ENCODE results near the gene PLAAT5.
"Not testable (repeated sequence)": the region's sequence is repeated elsewhere in the genome, so short reads cannot be mapped to it uniquely, and the experiment has no call there.

PLAAT5 gene

DNA sequence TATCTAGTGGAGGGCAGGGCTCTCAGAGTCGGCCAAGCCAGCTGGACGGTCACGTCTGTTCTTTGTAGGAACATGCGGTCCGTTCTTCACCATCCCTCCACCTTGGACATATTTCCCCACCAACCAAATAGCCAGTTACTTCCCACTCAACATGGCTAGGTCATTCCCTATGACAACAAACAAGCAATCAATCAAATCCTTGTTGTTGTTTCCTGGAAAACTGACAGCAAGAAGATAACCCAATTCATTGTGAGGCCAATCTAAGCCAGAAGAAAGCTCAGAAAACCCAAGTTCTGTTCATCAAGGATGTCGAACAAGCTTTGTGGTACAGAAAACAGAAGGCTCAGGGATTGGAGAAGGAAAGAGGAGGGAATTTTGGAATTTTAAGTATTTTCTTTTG is 10.9 kb downstream of the PLAAT5 start:
- DNase-seq (ENCODE audit: low spot score), result no peak

- peak; percentile 99 for DNase-seq (ENCODE audit: low spot score)
Measured at GRCh38 chr11:63478896-63479295, 12.1 kb downstream of the PLAAT5 start.

DNA sequence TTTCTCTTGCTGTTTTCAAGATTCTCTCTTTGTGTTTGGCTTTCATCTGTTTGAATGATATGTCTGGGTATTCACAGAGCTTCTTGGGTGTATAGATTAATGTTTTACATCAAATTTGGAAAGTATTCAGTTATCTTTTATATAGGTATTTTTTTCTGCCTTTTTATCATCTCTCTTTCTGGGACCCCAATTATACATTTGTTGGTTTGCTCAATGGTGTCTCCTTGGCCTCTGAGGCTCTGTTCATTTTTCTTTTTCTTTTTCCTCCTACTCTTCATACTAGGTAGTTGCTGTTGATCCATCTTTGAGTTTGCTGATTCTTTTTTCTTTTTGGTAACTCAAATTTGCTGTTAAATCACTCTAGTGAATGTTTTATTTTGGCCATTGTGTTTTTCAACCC is 14.3 kb downstream of the PLAAT5 start:
- no peak for DNase-seq (ENCODE audit: low spot score)

- DNase-seq (ENCODE audit: low spot score), result no peak
Measured at GRCh38 chr11:63472372-63472771, 18.6 kb downstream of the PLAAT5 start.

- DNase-seq (ENCODE audit: low spot score), result no peak
Measured at GRCh38 chr11:63470311-63470710, 20.7 kb downstream of the PLAAT5 start.

GRCh38 chr11:63462137-63462536 is 28.8 kb downstream of the PLAAT5 start:
- DNase-seq (ENCODE audit: low spot score), result no peak

DNA sequence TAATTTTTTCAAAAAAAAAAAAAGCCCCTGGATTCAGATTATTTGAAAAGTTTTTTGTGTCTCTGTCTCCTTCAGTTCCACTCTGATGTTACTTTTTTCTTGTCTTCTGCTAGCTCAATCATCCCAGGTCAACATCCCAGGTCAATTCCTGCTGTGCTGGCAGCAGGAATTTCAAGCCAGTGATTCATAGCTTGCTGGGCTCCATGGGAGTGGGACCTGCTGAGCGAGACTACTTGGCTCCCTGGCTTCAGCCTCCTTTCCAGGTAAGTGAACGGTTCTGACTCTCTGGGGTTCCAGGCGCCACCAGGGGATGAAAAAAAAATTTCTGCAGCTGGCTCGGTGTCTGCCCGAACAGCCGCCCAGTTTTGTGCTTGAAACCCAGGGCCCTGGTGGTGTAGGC is 31.4 kb downstream of the PLAAT5 start:
- no peak for DNase-seq (ENCODE audit: low spot score)

DNA sequence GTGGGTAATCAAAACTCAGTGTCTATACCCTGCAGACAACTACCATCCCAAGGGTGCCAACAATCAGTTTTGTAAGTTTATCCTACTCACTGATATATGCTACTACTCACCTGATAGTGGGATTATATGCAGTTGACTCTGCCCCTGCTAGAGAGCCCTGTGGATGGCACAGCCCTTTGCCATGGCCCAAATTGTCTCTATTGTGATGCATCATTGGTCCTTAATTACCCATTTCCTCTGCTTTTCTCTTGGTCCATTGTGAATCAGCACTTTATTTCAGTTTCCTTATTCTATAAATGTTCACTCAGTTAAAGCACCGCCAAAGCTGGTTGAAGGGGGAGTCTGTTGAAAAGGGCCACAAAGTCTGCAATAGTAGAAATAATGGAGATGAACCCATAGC is 42.3 kb downstream of the PLAAT5 start:
- no peak for DNase-seq (ENCODE audit: low spot score)

- DNase-seq (ENCODE audit: low spot score), result no peak
Measured at GRCh38 chr11:63445720-63446119, 45.2 kb downstream of the PLAAT5 start.

- DNase-seq (ENCODE audit: low spot score), result no peak
Measured at GRCh38 chr11:63445118-63445517, 45.8 kb downstream of the PLAAT5 start.

DNA sequence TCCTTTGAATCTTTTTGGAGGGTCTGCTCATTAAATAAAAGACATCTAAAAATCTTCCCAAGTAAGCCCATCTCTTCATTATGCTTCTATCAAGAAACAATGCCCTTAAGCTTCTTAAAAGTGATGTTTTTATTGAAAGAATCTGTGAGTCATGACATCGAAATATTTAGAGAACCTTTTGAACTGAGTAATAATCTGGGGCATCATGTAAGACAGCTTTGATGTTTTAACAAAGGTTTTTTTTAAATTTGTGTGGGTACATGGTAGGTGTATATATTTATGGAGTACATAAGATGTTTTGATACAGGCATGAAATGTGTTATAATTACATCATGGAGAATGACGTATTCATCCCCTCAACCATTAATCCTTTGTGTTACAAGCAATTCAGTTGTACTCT is 46.8 kb downstream of the PLAAT5 start:
- DNase-seq (ENCODE audit: low spot score), result no peak

GRCh38 chr11:63443714-63444113 is 47.3 kb downstream of the PLAAT5 start:
- DNase-seq (ENCODE audit: low spot score), result no peak

DNA sequence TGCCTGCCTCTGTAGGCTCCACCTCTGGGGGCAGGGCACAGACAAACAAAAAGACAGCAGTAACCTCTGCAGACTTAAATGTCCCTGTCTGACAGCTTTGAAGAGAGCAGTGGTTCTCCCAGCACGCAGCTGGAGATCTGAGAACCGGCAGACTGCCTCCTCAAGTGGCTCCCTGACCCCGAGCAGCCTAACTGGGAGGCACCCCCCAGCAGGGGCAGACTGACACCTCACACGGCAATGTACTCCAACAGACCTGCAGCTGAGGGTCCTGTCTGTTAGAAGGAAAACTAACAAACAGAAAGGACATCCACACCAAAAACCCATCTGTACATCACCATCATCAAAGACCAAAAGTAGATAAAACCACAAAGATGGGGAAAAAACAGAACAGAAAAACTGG is 55.1 kb downstream of the PLAAT5 start:
- DNase-seq (ENCODE audit: low spot score), result not testable (repeated sequence)

GRCh38 chr11:63435351-63435750 is 55.6 kb downstream of the PLAAT5 start:
- not testable (repeated sequence) for DNase-seq (ENCODE audit: low spot score)

DNA sequence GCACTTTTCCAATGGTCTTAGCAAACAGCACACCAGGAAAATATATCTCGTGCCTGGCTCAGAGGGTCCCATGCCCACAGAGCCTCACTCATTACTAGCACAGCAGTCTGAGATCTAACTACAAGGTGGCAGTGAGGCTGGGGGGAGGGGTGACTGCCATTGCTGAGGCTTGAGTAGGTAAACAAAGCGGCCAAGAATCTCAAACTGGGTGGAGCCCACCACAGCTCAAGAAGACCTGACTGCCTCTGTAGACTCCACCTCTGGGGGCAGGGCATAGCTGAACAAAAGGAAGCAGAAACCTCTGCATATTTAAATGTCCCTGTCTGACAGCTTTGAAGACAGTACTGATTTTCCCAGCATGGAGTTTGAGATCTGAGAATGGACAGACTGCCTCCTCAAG is 60.2 kb downstream of the PLAAT5 start:
- not testable (repeated sequence) for DNase-seq (ENCODE audit: low spot score)

DNA sequence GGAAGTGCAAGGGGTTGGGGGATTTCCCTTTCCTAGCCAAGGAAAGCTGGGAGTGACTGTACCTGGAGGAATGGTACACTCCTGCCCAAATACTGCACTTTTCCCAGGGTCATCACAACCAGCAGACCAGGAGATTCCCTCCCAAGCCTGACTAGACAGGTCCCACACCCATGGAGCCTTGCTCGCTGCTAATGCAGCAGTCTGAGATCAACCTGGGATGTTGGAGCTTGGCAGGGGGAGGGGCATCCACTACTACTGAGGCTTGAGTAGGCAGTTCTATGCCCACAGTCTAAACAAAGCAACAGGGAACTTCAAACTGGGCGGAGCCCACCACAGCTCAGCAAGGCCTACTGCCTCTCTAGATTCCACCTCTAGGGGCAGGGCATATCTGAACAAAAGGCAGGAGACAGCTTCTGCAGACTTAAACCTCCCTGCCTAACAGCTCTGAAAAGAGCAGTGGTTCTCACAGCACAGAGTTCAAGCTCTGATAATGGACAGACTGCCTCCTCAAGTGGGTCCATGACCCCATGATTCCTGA is 62.9 kb downstream of the PLAAT5 start:
- DNase-seq (ENCODE audit: low spot score), result no peak

- DNase-seq (ENCODE audit: low spot score), result no peak
Measured at GRCh38 chr11:63417174-63417852, 73.7 kb downstream of the PLAAT5 start.

All from HuH-7 (cell line).